Measurements from ENCODE around the gene BMP6. TPM values are rescaled to one million over a fixed set of nuclear protein-coding genes. Genes with fewer than 3 reads are reported as not detected.

Gene BMP6
- total RNA-seq, 1 experiment from 2014 or later = 0.28 TPM

- Histone ChIP-seq H4K5ac (ENCODE audit: insufficient read length, low read depth, low read length) (no peak overlapping the region), H3K4ac (ENCODE audit: low read depth, low read length) (no peak overlapping the region), H3K14ac (ENCODE audit: insufficient read depth, low read length) (no peak overlapping the region), H3K18ac (ENCODE audit: insufficient read length, low read depth, low read length) (no peak overlapping the region), H2BK20ac (ENCODE audit: low read depth, low read length, poor library complexity, severe bottlenecking) (no peak overlapping the region), H3T11ph (ENCODE audit: low read length) (no peak overlapping the region), H2BK15ac (ENCODE audit: low read depth, low read length) (no peak overlapping the region), H4K91ac (ENCODE audit: insufficient read length, low read depth, low read length) (no peak overlapping the region), H3K9me3 (ENCODE audit: control insufficient read depth, low read depth, low read length) (no peaks in the 10 kb centered on the region), H2AK5ac (ENCODE audit: insufficient read length, low read length) (no peak overlapping the region), H3K79me2 (ENCODE audit: insufficient read depth, low read length) (no peaks in the 10 kb centered on the region), H3K23me2 (ENCODE audit: insufficient read length, low read depth, low read length, poor library complexity, severe bottlenecking) (no peaks in the 10 kb centered on the region), H3K9ac (ENCODE audit: extremely low read depth, insufficient read length, low read length) (no peak overlapping the region), H3K4me2 (ENCODE audit: insufficient read depth, insufficient read length, low read length) (no peak overlapping the region), H2BK5ac (ENCODE audit: insufficient read length, low read length) (no peak overlapping the region), H4K20me1 (ENCODE audit: control insufficient read depth, insufficient read depth, insufficient read length) (no peaks in the 10 kb centered on the region), H3K56ac (ENCODE audit: insufficient read length, low read depth, low read length) (no peak overlapping the region), H3K27ac (ENCODE audit: insufficient read length, low read depth, low read length) (no peak overlapping the region), H3K27me3 (ENCODE audit: insufficient read depth, low read length) (no peaks in the 10 kb centered on the region), H2BK120ac (ENCODE audit: low read depth, low read length, poor library complexity, severe bottlenecking) (no peak overlapping the region), H3K23ac (ENCODE audit: insufficient read length, low read depth, low read length) (no peak overlapping the region), H3K4me1 (ENCODE audit: insufficient read depth, low read length) (peaks cover 2% of the 10 kb centered on the region; the same call in 1 of the 2 replicates), H3K79me1 (ENCODE audit: insufficient read depth, low read depth, low read length, poor library complexity, severe bottlenecking) (no peaks in the 10 kb centered on the region), H2BK12ac (ENCODE audit: insufficient read length, low read depth, low read length) (no peak overlapping the region), H4K8ac (replicated peaks; ENCODE audit: insufficient read length, low read depth, low read length) (no peak overlapping the region), H2AFZ (ENCODE audit: low read length) (no peak overlapping the region)
- no peaks in the 10 kb centered on the region for H3K9me3 Mint-ChIP-seq
- no peak for DNase-seq
- no peak for TF ChIP-seq CTCF (conservative IDR thresholded peaks at IDR 0.05)
- no CpG with 5 or more reads among the region's 4 CpGs for WGBS (ENCODE audit: extremely low coverage, insufficient read length, low lambda C conversion rate)
- H3K27ac Mint-ChIP-seq = no peak overlapping the region; a peak in 1 of 7 replicates
- H3K36me3 Mint-ChIP-seq (ENCODE audit: insufficient read depth in 1 of 3, low read depth in 3 of 3) = peaks cover 0 to 3% (median 0%) of the 10 kb centered on the region in 3 experiments; a peak in 1 of 7 replicates
- H3K4me1 Mint-ChIP-seq = peaks cover 12 to 17% of the 10 kb centered on the region in 2 experiments
- H3K4me3 Mint-ChIP-seq = no peak overlapping the region
- H3K27me3 Mint-ChIP-seq (ENCODE audit: low read depth) = no peaks in the 10 kb centered on the region; the same call in 1 of the 2 replicates
Observed at GRCh38 chr6:7697432-7697819, 28.5 kb upstream of the BMP6 start.
